ENCODE measurements around the gene FAM210A. TPM values are rescaled to one million over a fixed set of nuclear protein-coding genes. Genes with fewer than 3 reads are reported as not detected.

Gene FAM210A
- total and polyA plus RNA-seq, 2 experiments from 2014 or later = 17.2 to 17.9 TPM

DNA sequence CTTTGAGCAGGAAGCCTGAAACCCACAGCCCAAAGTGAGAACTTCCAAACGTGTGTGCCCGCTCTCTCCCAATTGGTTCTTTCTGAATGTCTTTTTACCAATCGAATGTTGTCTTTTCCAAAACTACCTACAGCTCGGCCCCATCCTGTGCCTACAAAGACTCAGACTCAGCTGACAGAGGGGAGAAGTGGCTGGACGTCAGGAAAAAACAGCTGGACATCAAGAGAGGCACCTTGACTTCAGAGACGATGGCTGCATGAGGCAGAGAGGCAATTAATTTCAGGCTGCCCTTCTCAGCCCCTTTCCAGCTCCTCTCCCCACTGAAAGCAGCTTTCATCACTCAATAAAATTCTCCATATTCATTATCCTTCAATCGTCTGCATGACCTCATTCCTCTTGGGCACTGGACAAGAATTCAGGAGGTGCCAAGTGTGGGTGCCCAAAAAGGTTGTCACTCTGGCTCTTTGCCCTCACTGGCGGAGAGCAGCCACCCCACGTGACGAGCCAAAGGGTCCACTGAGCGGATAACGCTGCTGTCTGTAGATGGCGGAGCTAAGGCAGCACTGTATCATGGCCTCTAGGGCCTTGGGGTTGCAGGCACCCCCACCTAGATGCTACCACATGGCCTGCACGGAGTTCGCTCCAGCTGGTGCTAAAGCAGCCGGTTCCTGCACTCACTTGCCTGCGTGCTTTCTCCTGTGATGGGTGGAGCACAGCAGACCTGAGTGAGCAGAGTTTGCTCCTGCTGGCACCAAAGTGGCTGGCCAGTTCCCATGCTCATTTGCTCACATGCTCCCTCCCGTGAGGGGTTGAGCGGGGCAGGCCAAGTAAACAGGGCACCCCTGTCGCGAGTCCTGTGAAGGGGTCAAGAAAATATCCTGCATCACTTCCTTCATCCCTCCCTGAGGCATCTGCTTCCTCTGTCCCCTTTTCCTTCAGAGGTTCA, 37.9 kb downstream of the FAM210A start:
- Histone ChIP-seq H3K4me2 (no peak overlapping the region), H3K36me3 (ENCODE audit: insufficient read depth) (no peaks in the 10 kb centered on the region), H2AFZ (no peak overlapping the region), H3K9me2 (ENCODE audit: insufficient read depth) (0 out of 2 replicates have a peak, but pooled peaks cover 2% of the 10 kb centered on the region), H3K27ac (ENCODE audit: low read depth) (no peak overlapping the region), H4K20me1 (replicated peaks; ENCODE audit: insufficient read depth) (peaks cover 8% of the 10 kb centered on the region; the same call in 1 of the 2 replicates), H3K79me2 (replicated peaks; ENCODE audit: insufficient read depth) (peaks cover 64% of the 10 kb centered on the region), H3F3A (replicated peaks; ENCODE audit: low read depth) (no peaks in the 10 kb centered on the region), H3K4me3 (no peak overlapping the region), H3K27me3 (ENCODE audit: insufficient read depth) (no peaks in the 10 kb centered on the region), H3K4me1 (ENCODE audit: insufficient read depth) (no peaks in the 10 kb centered on the region)
- ATAC-seq = no peak
- peaks cover 8% of the 10 kb centered on the region for H3K4me1 Mint-ChIP-seq
- H3K9me3 Mint-ChIP-seq = peaks cover 28% of the 10 kb centered on the region
- no peaks in the 10 kb centered on the region for H3K27me3 Mint-ChIP-seq (ENCODE audit: insufficient read depth, low read depth, poor library complexity)
- peaks cover 37% of the 10 kb centered on the region for H3K36me3 Mint-ChIP-seq (ENCODE audit: low read depth)
- H3K27ac Mint-ChIP-seq = no peak overlapping the region
- H3K4me3 Mint-ChIP-seq = no peak overlapping the region
- DNase-seq (ENCODE audit: low spot score) = no peak
- TF ChIP-seq STAT1 (IDR thresholded peaks at IDR 0.05; ENCODE audit: unreplicated experiment) (no peak), JUNB (IDR thresholded peaks at IDR 0.05; ENCODE audit: unreplicated experiment) (no peak)
- TF ChIP-seq, protein P1, sequence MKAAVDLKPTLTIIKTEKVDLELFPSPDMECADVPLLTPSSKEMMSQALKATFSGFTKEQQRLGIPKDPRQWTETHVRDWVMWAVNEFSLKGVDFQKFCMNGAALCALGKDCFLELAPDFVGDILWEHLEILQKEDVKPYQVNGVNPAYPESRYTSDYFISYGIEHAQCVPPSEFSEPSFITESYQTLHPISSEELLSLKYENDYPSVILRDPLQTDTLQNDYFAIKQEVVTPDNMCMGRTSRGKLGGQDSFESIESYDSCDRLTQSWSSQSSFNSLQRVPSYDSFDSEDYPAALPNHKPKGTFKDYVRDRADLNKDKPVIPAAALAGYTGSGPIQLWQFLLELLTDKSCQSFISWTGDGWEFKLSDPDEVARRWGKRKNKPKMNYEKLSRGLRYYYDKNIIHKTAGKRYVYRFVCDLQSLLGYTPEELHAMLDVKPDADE (IDR thresholded peaks at IDR 0.05) = no peak
- TF ChIP-seq, protein P2, sequence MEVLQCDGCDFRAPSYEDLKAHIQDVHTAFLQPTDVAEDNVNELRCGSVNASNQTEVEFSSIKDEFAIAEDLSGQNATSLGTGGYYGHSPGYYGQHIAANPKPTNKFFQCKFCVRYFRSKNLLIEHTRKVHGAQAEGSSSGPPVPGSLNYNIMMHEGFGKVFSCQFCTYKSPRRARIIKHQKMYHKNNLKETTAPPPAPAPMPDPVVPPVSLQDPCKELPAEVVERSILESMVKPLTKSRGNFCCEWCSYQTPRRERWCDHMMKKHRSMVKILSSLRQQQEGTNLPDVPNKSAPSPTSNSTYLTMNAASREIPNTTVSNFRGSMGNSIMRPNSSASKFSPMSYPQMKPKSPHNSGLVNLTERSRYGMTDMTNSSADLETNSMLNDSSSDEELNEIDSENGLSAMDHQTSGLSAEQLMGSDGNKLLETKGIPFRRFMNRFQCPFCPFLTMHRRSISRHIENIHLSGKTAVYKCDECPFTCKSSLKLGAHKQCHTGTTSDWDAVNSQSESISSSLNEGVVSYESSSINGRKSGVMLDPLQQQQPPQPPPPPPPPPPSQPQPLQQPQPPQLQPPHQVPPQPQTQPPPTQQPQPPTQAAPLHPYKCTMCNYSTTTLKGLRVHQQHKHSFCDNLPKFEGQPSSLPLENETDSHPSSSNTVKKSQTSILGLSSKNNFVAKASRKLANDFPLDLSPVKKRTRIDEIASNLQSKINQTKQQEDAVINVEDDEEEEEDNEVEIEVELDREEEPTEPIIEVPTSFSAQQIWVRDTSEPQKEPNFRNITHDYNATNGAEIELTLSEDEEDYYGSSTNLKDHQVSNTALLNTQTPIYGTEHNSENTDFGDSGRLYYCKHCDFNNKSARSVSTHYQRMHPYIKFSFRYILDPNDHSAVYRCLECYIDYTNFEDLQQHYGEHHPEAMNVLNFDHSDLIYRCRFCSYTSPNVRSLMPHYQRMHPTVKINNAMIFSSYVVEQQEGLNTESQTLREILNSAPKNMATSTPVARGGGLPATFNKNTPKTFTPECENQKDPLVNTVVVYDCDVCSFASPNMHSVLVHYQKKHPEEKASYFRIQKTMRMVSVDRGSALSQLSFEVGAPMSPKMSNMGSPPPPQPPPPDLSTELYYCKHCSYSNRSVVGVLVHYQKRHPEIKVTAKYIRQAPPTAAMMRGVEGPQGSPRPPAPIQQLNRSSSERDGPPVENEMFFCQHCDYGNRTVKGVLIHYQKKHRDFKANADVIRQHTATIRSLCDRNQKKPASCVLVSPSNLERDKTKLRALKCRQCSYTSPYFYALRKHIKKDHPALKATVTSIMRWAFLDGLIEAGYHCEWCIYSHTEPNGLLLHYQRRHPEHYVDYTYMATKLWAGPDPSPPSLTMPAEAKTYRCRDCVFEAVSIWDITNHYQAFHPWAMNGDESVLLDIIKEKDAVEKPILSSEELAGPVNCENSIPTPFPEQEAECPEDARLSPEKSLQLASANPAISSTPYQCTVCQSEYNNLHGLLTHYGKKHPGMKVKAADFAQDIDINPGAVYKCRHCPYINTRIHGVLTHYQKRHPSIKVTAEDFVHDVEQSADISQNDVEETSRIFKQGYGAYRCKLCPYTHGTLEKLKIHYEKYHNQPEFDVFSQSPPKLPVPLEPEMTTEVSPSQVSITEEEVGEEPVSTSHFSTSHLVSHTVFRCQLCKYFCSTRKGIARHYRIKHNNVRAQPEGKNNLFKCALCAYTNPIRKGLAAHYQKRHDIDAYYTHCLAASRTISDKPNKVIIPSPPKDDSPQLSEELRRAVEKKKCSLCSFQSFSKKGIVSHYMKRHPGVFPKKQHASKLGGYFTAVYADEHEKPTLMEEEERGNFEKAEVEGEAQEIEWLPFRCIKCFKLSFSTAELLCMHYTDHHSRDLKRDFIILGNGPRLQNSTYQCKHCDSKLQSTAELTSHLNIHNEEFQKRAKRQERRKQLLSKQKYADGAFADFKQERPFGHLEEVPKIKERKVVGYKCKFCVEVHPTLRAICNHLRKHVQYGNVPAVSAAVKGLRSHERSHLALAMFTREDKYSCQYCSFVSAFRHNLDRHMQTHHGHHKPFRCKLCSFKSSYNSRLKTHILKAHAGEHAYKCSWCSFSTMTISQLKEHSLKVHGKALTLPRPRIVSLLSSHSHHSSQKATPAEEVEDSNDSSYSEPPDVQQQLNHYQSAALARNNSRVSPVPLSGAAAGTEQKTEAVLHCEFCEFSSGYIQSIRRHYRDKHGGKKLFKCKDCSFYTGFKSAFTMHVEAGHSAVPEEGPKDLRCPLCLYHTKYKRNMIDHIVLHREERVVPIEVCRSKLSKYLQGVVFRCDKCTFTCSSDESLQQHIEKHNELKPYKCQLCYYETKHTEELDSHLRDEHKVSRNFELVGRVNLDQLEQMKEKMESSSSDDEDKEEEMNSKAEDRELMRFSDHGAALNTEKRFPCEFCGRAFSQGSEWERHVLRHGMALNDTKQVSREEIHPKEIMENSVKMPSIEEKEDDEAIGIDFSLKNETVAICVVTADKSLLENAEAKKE (CRISPR knock-in tag; IDR thresholded peaks at IDR 0.05) = no peak

Measured in GM23338 (cell line).